T follicular helper cell (primary cell): Measurements from ENCODE around the gene GPR68.
A peak's percentile ranks its signal among the peaks of the same experiment; 100 is the strongest.
"Not testable (repeated sequence)": the region's sequence is repeated elsewhere in the genome, so short reads cannot be mapped to it uniquely, and the experiment has no call there.

Source experiments
- DNase-seq: peaks from one replicate; pipeline ENCODE4 v3.0.0-alpha.2; 2020; ENCODE audit warnings: low read depth

GPR68 gene

GRCh38 chr14:91228112-91229004, 16.1 kb downstream of the GPR68 start:
- DNase-seq, result peak; percentile 70

DNA sequence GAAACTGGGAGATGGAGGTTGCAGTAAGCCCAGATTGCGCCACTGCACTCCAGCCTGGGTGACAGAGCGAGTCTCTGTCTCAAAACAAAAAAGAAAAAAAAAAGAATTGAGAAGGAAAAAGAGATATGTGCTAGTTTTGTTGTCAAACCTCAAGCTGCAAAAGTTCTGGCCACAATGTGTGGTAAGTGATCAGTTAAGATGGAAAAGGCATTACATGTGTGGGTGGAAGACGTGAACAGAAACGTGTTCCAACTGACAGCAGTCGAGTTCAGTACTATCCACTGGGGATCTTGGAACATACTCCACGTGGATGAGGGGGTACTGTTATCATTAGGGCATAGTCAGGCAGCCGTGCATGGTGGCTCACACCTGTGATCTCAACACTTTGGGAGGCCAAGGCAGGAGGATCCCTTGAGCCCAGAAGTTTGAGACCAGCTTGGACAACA, 17.3 kb downstream of the GPR68 start:
- DNase-seq, result no peak

GRCh38 chr14:91226360-91226759, 18.1 kb downstream of the GPR68 start:
- not testable (repeated sequence) for DNase-seq

GRCh38 chr14:91225025-91225424, 19.5 kb downstream of the GPR68 start:
- DNase-seq, result no peak

DNA sequence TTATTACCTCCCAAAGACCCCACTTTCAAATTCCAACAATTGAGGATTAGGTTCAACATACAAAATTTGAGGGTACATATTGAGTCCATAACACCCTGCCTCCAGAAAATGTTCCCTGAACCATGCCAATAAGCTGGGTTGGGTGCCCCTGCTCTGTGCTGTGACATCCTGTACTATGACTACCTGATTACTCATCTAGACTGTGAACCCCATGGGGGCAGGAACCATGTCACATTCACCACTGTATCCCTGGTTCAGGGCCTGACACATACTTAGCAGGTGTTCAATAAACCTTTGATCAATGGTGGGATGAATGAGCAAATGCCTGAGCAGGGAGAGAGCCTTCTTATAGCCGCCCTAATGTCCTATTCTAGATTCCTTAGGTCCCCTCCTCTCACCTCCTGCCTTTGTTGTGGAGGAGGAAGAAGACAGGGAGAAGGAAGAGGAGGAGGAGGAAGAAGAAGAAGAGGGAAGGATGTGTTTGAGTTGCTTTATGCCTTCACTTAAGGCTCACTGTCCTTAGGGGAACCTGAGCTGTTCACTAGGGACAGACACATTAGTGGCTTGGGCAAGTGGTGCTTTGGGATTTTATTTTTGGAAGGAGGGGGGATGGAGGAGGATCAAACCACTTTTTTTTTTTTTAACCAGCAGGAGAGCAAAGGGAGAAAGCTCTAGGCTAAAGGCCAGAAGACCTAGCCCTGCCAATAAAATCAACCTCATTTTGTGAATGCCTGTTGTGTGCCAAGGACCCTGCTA, 21.3 kb downstream of the GPR68 start:
- no peak for DNase-seq

DNA sequence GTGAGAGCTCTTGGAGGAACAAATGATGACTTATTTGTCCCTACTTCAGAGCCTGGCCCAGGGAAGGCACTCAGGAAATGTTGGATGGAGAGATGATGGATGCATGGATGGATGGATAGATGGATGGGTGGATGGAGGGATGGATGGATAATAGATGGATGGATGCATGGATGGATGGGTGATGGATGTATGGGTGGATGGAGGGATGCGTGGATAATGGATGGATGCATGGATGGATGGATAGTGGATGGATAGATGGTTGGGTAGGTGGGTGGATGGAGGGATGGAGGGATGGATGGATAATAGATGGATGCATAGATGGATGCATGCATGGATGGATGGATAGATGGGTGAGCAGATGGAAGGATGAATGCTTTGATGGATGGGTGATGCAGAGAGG, 23.2 kb downstream of the GPR68 start:
- no peak for DNase-seq

- no peak for DNase-seq
Measured at GRCh38 chr14:91220581-91221000, 23.9 kb downstream of the GPR68 start.

DNA sequence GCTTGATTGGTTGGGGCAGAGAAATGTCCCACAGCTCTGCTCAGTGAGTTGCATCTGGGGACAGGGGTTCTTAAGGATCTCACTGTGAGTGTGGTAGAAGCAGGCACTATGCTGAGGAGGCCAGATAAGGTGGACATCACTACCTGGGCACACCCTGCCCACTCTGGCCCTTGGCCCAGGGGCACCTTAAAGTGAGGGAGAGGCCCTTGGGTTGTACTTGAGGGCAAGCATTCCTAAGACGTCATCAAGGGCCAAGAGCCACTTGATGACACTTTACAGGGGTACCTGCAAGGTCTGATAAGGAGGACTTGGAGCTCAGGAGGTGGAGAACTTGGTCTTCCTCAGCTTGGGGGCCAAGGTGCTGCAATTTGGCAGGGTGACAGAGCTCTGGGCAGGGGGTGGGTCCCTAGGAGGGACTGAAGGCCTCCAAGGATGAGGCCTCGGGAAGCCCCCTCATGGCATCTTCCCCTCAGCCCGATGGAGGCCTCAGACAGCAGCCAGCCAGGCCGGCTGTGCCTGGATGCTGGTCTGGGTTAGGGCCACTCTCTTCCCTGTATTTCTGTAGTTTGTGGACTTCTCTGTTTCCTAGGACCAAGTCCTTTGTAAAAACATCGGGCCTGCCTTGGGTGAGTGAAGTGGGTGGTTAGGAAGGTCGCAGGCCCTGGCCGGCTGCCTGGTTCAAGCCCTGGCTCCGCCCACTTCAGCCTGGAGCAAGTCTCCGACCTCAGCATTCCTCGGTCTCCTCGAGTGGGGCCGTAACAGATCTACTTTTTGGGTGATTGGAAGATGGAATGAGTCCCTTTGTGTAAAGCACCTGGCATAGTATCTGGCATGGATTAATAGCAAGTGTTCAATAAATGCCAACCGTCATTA, 24.8 kb downstream of the GPR68 start:
- DNase-seq, result no peak

DNA sequence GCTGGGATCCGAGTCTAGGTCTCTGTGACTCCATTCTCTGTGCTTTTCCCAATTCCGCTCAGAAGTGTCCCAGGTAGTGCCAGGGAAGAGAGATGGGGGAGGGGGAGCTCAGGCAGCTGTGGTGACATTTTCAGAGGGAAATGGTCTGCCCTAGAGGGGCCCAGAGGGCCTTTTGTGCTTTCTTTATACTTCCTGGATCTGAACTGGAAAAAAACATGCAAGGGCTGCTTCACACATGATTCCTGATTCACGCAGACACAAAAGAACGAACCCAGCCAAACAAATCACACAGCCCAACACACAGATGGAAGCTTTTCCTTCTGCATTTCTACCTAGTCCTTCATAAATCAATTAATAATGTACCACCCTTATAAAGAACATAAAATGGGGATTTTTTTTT, 26.5 kb downstream of the GPR68 start:
- no peak for DNase-seq

- no peak for DNase-seq
Measured at GRCh38 chr14:91216731-91217226, 27.7 kb downstream of the GPR68 start.

GRCh38 chr14:91215381-91215780, 29.1 kb downstream of the GPR68 start:
- DNase-seq, result no peak

- DNase-seq, result no peak
Measured at GRCh38 chr14:91214306-91214705, 30.2 kb downstream of the GPR68 start.

GRCh38 chr14:91211017-91211416, 33.5 kb downstream of the GPR68 start:
- no peak for DNase-seq

GRCh38 chr14:91207008-91207407, 37.5 kb downstream of the GPR68 start:
- no peak for DNase-seq

GRCh38 chr14:91205459-91205858, 39.0 kb downstream of the GPR68 start:
- no peak for DNase-seq

DNA sequence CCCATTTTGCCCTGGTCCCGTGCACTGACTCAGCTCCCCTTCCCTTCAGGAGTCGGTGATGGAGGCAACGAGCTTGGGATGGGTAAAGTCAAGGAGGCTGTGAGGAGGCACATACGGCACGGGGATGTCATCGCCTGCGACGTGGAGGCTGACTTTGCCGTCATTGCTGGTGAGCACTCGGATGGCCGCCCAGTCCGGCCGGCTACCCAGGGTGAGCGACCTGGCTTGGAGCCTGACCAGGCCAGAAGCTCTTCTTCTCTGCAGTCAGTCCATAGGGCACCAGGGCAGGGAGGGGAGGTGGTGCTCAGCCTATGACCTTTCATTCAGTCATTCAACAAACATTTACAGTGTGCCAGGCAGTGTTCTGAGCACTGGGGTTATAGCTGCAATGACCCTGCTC, 39.8 kb downstream of the GPR68 start:
- no peak for DNase-seq

DNA sequence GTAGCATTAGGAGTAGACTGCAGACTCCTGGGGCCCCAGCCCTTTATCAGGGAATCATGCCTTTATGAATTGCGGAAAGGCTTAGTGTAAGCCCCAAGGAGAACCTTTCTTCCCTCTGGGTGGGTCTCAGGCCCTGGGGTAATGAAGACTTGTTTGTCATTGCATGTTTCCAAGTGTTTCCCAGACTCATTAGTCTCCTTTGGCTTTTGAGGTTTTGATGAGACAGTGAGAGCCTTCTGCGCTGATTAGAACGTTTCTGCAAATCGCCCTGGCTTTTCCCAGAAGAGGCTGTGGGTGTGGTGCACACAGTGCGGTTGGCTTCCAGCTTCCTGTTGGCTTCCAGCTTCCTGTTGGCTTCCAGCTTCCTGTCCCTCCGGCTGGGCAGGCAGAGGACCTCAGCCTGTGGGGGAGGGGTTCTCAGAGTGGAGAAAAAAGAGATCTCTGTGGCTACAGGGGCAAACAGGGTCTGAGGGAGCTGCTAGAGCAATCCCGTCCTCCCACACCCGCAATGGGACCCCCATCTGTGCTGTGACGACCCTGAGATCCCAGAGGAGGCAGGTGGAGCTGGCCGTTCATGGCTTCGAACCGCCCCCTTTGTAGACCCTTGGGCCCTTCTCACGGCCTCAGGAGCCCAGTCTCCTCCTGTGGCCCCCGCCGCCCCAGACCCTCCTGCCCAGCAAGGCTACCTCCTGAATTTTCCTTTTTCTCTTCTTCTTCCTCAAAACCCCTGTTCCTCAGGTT, 42.1 kb downstream of the GPR68 start:
- no peak for DNase-seq

DNA sequence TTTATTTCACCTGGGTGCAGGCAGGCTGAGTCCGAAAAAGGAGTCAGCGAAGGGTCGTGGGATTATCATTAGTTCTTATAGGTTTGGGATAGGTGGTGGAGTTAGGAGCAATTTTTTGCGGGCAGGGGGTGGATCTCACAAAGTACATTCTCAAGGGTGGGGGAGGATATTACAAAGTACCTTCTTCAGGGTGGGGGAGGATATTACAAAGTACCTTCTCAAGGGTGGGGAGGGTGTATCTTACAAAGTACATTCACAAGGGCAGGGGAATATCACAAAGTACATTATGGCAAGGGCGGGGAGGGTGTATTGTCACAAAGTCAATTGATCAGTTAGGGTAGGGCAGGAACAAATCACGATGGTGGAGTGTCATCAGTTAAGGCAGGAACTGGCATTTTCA, 43.7 kb downstream of the GPR68 start:
- not testable (repeated sequence) for DNase-seq

- DNase-seq, result no peak
Measured at GRCh38 chr14:91197631-91198030, 46.9 kb downstream of the GPR68 start.

GRCh38 chr14:91195881-91196280, 48.6 kb downstream of the GPR68 start:
- no peak for DNase-seq

DNA sequence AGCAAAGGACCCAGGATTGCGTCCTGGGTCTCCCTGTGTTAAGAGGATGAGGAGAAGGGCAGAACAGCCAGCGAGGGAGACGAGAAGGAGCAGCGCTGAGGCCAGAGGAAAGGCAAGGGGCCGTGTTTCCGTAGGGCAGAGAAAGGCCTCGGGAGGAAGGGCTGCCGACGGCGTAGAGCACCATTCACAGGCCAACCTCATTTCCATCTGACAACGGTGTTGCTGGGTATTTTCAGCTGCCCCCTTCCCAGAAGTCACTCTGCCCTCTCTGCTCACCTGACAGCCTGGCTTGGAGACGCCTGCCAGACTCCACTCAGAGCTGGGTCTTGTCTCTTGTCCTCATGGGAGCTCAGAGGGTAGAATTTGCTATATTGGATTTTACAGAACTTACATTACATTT, 51.4 kb downstream of the GPR68 start:
- DNase-seq, result no peak
